ENCODE results near the gene ATP2A3. TPM values are rescaled to one million over a fixed set of nuclear protein-coding genes. Genes with fewer than 3 reads are reported as not detected.

The ATP2A3 gene
- total RNA-seq, 1 donor from 2014 or later: 147 TPM

DNA sequence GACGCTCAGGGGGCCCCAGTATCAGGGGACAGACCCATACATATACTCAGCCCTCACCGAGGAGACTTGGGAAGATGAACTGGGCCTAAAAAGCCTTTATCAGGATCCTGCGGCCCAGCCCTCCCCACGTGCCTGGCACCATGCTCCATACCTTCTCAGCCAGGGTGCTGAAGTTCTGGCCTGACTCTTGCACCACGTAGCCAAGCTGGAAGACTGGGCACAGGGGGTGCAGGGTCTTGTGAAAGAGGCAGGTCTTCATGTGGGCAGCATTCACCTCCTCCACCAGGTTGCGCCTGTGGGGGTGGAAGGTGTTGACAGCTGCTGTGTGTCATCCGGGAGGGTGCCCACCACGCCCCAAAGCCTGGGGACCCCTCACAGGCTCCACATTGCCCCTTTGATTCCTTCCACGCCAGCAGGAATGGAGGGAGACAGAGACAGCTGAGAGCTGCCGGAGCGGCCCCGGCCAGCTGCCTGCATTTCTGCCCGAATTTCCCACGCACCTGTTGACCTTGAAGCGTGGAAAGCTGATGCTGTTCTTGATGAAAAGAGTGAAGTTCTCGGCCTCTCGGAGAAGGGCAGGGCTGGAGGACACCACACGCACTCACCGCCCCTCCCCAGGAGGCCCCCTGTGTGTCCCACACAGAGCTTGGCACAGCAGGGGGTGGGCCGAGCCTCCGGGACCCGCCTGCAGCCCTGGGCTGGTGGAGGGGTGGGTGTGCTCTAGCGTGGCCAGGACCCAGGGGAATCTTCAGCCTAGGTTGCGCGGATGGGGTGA lies 61.0 kb downstream of the ATP2A3 start:
- H3K27me3 Mint-ChIP-seq (ENCODE audit: low read depth): no peaks in the 10 kb centered on the region
- no peaks in the 10 kb centered on the region for H3K9me3 Mint-ChIP-seq
- DNase-seq (ENCODE audit: low spot score): no peak
- H3K4me3 Mint-ChIP-seq (ENCODE audit: low read depth): no peak overlapping the region
- H3K4me1 Mint-ChIP-seq (ENCODE audit: low read depth): no peaks in the 10 kb centered on the region
- H3K36me3 Mint-ChIP-seq (ENCODE audit: low read depth): no peaks in the 10 kb centered on the region
- no peak overlapping the region for H3K27ac Mint-ChIP-seq
- intact Hi-C loops (cut with micrococcal nuclease): no loop called here

DNA sequence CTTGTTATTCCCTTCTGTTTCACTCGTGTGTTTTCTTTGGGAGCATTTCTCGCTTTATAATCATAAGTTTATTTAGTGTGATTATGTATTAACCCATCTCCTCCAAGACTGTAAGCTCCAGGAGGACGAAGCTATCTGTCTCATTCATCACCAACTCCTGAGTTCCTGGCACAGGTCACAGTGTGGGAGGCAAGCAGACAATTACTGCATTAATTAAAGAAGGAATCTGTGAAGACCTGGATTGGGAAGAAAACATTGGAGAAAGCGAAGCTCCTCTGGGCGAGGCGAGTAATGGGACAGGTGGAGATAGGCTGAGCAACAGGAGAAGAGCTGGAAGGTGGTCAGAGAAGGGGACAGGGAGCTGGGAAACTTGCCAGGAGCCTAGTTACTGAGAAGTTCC lies 63.6 kb downstream of the ATP2A3 start:
- no peaks in the 10 kb centered on the region for H3K4me1 Mint-ChIP-seq (ENCODE audit: low read depth)
- H3K27me3 Mint-ChIP-seq (ENCODE audit: low read depth): no peaks in the 10 kb centered on the region
- H3K27ac Mint-ChIP-seq: no peak overlapping the region
- no peaks in the 10 kb centered on the region for H3K9me3 Mint-ChIP-seq
- no peaks in the 10 kb centered on the region for H3K36me3 Mint-ChIP-seq (ENCODE audit: low read depth)
- intact Hi-C loops (cut with micrococcal nuclease): no loop called here
- no peak overlapping the region for H3K4me3 Mint-ChIP-seq (ENCODE audit: low read depth)
- DNase-seq (ENCODE audit: low spot score): no peak

DNA sequence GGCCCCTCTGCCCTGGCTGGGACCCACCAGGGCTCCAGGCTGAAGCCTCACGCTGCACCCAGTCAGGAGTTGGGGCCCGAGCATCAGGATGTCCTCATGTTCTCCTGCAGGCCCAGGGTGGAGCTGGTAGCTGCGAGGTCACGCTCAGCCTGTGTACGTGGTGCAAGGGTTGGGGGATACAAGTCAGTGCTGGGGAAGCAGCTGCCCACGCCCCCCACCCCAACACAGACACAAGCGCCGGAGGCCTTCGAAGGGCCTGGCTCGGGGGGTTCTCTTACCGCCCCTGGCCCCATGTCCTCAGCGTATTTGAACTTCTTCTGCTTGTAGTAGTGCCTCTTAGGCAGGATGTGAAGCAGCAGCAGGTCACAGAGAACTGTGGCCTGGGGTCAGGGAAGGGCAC lies 66.5 kb downstream of the ATP2A3 start:
- H3K27ac Mint-ChIP-seq: no peak overlapping the region
- no peaks in the 10 kb centered on the region for H3K27me3 Mint-ChIP-seq (ENCODE audit: low read depth)
- no peaks in the 10 kb centered on the region for H3K36me3 Mint-ChIP-seq (ENCODE audit: low read depth)
- no peaks in the 10 kb centered on the region for H3K9me3 Mint-ChIP-seq
- no peak overlapping the region for H3K4me3 Mint-ChIP-seq (ENCODE audit: low read depth)
- no peak for DNase-seq (ENCODE audit: low spot score)
- intact Hi-C loops (cut with micrococcal nuclease): no loop called here
- H3K4me1 Mint-ChIP-seq (ENCODE audit: low read depth): peaks cover 10% of the 10 kb centered on the region

DNA sequence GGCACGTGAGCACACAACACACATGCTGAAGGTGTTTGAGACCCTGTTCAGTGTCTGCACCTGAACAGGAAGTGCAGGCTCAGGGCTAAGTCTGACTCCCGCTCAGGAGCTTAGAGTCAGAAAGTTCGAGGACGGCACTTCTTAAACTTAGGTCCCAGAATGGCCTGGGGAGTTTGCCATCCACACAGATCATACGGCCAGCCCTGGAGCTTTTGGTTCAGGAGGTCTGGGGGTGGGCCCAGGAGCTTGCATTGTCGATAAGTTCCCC lies 67.3 kb downstream of the ATP2A3 start:
- Mint-ChIP-seq H3K4me3 (ENCODE audit: low read depth) (no peak overlapping the region), H3K4me1 (ENCODE audit: low read depth) (peaks cover 12% of the 10 kb centered on the region)
- intact Hi-C loops (cut with micrococcal nuclease): no loop called here

DNA sequence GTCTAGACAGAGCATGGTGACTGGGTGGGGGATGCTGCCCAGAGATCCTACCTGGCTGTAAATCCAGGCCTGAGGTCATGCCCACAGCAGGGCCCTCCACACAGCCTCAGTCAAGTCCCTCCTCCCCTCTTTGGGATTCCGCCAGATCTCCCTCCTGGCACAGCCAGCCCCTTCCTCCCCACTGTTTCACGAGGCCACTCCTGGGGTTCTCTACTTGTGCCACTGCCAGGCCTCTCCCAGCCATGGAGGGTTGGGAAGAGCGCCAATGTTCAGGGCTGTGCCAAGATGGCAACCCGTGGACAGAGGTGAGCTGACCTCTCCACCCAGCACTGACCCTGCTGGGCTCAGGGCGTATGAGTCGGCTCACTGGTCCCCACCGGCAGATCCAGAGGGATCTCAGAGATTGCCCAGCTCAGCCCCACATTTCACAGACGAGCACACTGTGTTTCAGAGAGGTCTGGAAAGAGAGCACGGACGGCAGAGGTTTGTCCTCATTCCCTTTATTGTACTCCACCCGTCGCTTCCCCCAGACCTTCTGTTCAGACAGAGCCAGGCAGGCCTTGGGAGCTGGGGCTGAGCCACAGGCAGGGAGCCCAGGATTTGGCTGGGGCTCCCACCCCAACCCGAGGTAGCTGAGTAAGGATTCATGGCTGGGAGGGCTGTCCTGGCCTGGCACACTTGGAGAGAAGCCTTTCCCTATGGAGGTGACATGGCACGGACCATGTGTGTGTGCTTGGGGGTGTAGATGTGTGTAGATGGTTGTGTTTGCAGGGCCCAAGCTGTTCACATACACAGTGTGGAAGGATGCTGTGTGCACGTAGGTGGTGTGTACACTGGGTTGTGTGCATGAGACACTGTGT lies 67.9 kb downstream of the ATP2A3 start:
- DNase-seq (ENCODE audit: low spot score): no peak
- Mint-ChIP-seq H3K36me3 (ENCODE audit: low read depth) (no peaks in the 10 kb centered on the region), H3K9me3 (no peaks in the 10 kb centered on the region), H3K27me3 (ENCODE audit: low read depth) (peaks cover 3% of the 10 kb centered on the region), H3K4me3 (ENCODE audit: low read depth) (no peak overlapping the region), H3K27ac (no peak overlapping the region), H3K4me1 (ENCODE audit: low read depth) (peaks cover 17% of the 10 kb centered on the region)
- intact Hi-C loops (cut with micrococcal nuclease): no loop called here

More for the DNA sequence above, 67.3 kb downstream of the ATP2A3 start:
- Mint-ChIP-seq H3K9me3 (no peaks in the 10 kb centered on the region), H3K27me3 (ENCODE audit: low read depth) (no peaks in the 10 kb centered on the region), H3K36me3 (ENCODE audit: low read depth) (no peaks in the 10 kb centered on the region), H3K27ac (no peak overlapping the region)
- no peak for DNase-seq (ENCODE audit: low spot score)

DNA sequence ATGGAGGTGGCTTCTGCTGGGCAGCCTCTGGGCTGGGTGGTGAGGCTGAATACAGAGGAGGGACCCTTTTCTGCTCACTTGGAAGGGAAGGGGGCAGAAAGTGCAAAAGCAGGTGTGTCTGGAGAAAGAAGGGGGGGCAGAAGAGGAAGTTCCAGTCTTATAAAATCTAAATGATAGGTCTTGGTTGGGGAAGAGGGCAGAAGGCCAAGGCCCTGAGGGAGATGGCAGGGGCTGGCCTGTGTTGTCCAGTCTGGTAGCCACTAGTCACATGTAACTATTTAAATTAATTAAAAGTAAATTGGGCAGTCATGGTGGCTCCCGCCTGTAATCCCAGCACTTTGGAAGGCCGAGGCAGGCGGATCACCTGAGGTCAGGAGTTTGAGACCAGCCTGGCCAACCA lies 68.9 kb downstream of the ATP2A3 start:
- intact Hi-C loops (cut with micrococcal nuclease): no loop called here
- no peak for DNase-seq (ENCODE audit: low spot score)

DNA sequence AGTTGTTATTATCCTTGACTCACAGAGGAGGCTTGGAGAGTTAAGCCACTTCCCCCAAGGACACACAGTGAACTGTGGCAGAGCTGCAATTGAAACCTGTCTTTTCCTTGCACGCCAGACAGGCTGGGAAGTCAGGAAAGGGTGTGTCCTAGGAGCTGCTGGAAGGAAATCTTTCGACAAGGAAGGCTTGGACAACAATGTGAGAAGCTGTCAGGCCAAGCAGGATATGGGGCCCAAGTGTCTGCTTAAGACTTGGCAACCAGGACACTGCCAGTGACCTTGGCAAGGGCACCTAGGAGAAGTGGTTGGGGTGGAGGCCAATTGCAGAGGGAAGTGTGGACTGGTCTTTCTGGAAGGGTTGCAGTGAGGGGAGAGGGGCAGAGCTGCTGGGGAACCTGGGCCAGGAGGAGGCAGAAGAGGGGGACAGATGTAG lies 69.3 kb downstream of the ATP2A3 start:
- Mint-ChIP-seq H3K4me3 (ENCODE audit: low read depth) (no peak overlapping the region), H3K9me3 (no peaks in the 10 kb centered on the region), H3K27ac (no peak overlapping the region), H3K4me1 (ENCODE audit: low read depth) (peaks cover 23% of the 10 kb centered on the region), H3K36me3 (ENCODE audit: low read depth) (no peaks in the 10 kb centered on the region), H3K27me3 (ENCODE audit: low read depth) (peaks cover 6% of the 10 kb centered on the region)
- DNase-seq (ENCODE audit: low spot score): no peak
- intact Hi-C loops (cut with micrococcal nuclease): no loop called here

More for the DNA sequence above, 68.9 kb downstream of the ATP2A3 start:
- H3K4me3 Mint-ChIP-seq (ENCODE audit: low read depth): no peak overlapping the region
- no peak overlapping the region for H3K27ac Mint-ChIP-seq
- H3K9me3 Mint-ChIP-seq: no peaks in the 10 kb centered on the region
- peaks cover 20% of the 10 kb centered on the region for H3K4me1 Mint-ChIP-seq (ENCODE audit: low read depth)
- H3K36me3 Mint-ChIP-seq (ENCODE audit: low read depth): no peaks in the 10 kb centered on the region
- peaks cover 6% of the 10 kb centered on the region for H3K27me3 Mint-ChIP-seq (ENCODE audit: low read depth)

DNA sequence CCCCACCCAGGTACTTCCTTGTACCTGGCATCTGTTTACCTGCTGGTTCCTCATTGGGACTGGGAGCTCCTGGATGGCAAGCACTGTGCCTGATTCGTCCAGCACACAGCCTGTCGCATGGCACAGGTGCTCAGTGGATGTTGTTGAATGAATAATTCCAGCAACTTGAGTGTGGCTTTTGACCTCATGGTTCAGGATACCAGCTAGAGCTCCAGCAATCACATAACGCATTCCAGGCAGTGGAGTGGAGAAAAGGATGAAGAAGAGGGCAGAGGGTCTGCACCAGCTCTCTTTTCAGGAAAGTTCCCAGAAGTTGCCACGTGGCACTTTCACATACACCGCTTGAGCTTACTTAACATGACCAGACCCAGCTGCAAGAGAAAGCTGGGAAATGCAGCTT lies 70.0 kb downstream of the ATP2A3 start:
- intact Hi-C loops (cut with micrococcal nuclease): no loop called here
- peak overlapping the region; percentile 79 for H3K27ac Mint-ChIP-seq
- H3K27me3 Mint-ChIP-seq (ENCODE audit: low read depth): peaks cover 6% of the 10 kb centered on the region
- no peaks in the 10 kb centered on the region for H3K9me3 Mint-ChIP-seq
- no peak for DNase-seq (ENCODE audit: low spot score)
- peak overlapping the region; percentile 79 for H3K4me3 Mint-ChIP-seq (ENCODE audit: low read depth)
- H3K36me3 Mint-ChIP-seq (ENCODE audit: low read depth): no peaks in the 10 kb centered on the region
- H3K4me1 Mint-ChIP-seq (ENCODE audit: low read depth): peaks cover 23% of the 10 kb centered on the region

DNA sequence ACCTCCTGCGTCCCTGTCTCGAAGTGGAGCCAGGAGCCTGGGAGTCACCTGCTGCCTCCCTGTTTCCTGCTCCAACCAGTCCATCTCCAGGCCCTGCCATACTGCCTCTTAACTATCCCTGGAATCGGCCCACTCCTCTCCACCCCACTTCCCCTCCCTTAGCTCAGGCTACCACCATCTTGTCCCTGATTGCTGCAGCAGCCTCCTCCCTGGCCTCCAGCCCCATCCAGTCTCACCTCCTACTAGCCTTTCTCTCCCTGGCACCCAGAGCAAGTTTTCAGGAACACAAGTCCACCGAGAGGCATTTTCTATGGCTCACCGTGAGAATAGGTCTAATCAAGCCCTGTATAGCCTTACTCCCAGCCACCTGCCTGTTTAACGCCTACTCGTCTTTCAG lies 70.5 kb downstream of the ATP2A3 start:
- intact Hi-C loops (cut with micrococcal nuclease): loop anchor here (2.0 kb wide), 1 partner anchor 47 kb away; the partner anchor contains the start of gene NCBP3

DNA sequence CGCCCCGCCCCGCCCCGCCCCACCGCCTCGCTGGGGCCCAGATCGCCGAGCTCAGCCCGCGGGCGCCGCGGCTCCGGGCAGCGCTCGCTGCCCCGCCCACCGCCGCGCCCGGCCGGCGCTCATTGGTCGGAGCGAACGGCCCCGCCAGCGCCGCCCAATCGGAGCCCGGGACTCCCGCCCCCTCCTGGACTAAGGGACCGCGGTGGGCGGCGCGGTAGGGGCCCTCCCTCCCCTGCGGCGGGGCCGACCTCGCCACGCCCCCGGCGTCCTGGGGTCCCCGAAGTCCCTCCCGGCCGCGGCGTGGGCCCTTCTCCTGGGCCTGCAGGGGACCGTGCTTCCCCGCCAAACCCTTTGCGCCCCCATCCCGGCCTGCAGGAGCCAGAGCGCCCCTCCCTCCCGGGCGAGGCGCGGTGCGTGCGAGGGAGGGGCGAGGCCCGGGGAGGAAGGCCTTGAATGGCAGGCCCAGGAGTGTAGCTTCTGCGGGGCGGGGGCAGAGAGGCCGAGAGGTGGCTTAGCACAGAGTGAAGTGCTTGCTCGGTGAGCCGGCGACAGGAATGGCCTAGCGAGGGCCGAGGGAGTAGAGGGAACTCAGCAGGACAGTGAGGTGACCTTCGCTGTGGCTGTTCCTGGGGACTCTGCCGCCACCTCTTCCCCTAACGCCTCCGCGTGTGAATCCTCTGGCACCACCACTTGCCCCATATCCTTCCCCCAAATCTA lies 71.1 kb downstream of the ATP2A3 start, which contains the start of gene CAMKK1:
CAMKK1 (minus strand) TSS at position 51 of the 717 bp plus-strand sequence. CDS start 7,366 bp downstream, outside the sequence.
- peaks cover 6% of the 10 kb centered on the region for H3K27me3 Mint-ChIP-seq (ENCODE audit: low read depth)
- H3K27ac Mint-ChIP-seq: peak within 1 kb of the TSS; percentile 79
- peak; percentile 88 for DNase-seq (ENCODE audit: low spot score)
- peak within 1 kb of the TSS; percentile 79 for H3K4me3 Mint-ChIP-seq (ENCODE audit: low read depth)
- no peaks in the 10 kb centered on the region for H3K36me3 Mint-ChIP-seq (ENCODE audit: low read depth)
- intact Hi-C loops (cut with micrococcal nuclease): loop anchor here (2.0 kb wide), 1 partner anchor 46 kb away; the partner anchor contains the start of gene NCBP3
- peaks cover 23% of the 10 kb centered on the region for H3K4me1 Mint-ChIP-seq (ENCODE audit: low read depth)
- no peaks in the 10 kb centered on the region for H3K9me3 Mint-ChIP-seq

More for the DNA sequence above, 70.5 kb downstream of the ATP2A3 start:
- peak overlapping the region; percentile 79 for H3K4me3 Mint-ChIP-seq (ENCODE audit: low read depth)
- peaks cover 6% of the 10 kb centered on the region for H3K27me3 Mint-ChIP-seq (ENCODE audit: low read depth)
- peaks cover 23% of the 10 kb centered on the region for H3K4me1 Mint-ChIP-seq (ENCODE audit: low read depth)
- peak overlapping the region; percentile 79 for H3K27ac Mint-ChIP-seq
- no peaks in the 10 kb centered on the region for H3K36me3 Mint-ChIP-seq (ENCODE audit: low read depth)
- H3K9me3 Mint-ChIP-seq: no peaks in the 10 kb centered on the region
- DNase-seq (ENCODE audit: low spot score): no peak

DNA sequence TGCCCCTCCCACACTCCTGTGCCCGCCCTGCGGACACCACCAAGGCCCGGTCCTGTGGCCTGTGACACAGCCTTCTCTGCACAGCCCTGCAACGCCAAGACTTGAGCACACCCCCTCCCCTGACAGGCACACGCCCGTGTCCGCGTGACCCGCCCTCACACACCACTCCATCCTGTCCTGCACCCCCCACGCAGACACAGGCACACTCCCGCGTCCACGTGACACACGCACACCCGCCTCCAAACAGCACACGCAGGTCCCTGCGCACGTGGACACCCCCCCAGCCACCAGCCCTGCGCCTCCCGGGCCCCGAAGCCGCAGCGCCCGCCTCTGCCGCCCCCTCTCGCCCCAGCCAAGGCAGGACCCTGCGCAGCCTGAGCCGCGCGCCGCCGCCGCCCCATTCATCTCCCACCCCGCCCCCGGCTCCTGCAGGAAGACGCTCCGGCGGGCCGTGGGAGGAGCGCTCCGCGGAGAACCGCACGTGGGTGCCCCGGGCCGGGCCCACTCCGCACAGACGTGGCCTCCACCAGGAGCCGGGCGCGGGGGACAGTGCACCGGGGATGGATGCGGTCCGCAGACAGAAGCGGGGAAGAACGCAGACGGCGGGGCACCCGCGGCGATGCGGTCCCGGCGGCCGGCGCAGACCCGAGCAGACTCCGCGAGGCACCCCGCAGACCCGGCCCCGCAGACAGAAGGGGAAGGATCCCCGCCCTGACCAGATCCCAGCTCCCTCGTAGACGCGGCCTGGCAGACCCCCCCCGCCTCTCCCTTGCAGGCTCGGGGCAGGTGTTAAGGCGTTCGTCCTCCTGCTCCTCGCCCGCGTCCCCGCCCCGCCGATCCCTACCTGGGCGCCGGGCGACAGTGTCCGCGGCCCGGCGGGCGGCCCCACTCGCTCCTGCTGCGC lies 71.9 kb downstream of the ATP2A3 start:
- Mint-ChIP-seq H3K4me1 (ENCODE audit: low read depth) (peaks cover 26% of the 10 kb centered on the region), H3K36me3 (ENCODE audit: low read depth) (no peaks in the 10 kb centered on the region), H3K27me3 (ENCODE audit: low read depth) (peaks cover 6% of the 10 kb centered on the region), H3K9me3 (no peaks in the 10 kb centered on the region), H3K27ac (peak overlapping the region; percentile 66), H3K4me3 (ENCODE audit: low read depth) (peak overlapping the region; percentile 74)
- DNase-seq (ENCODE audit: low spot score): peak; percentile 69
- intact Hi-C loops (cut with micrococcal nuclease): loop anchor here (2.0 kb wide), 1 partner anchor 46 kb away; the partner anchor contains the start of gene NCBP3
